ENCODE measurements around the gene FBN2.

Gene FBN2

DNA sequence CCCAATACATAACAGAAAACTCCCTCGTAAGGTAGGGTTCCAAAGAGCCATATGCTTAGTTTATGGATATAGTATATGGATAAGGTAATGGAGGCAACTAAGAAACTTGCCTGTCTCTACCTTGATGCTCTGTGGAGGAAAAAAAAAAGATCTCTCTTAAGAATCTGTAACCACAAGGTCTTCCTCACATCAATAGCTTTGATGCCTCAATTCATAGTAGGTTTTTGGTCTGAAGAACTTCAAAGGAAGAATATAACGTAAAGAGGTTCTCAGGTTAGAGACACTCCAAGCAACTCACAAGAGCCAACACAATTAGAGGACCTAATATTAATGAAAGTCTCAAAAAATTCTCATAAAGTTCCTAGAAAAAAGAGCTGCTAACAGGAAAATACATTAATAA lies 140.2 kb downstream of the FBN2 start:
- DNase-seq (ENCODE audit: low spot score): no peak
- no peaks in the 10 kb centered on the region for H3K79me1 ChIP-seq (ENCODE audit: low read depth, low read length)
- no peak overlapping the region for H3K27ac ChIP-seq (replicated peaks; ENCODE audit: low read length)
- H3K9me3 ChIP-seq (replicated peaks in 1 of 2; ENCODE audit: control insufficient read depth in 2 of 2, insufficient read depth in 1 of 2, low read depth in 1 of 2, low read length in 2 of 2): no peaks in the 10 kb centered on the region
- H3K4me1 ChIP-seq (ENCODE audit: control insufficient read depth in 2 of 2, insufficient read depth in 1 of 2, low read depth in 1 of 2, low read length in 2 of 2): peaks cover 0 to 2% of the 10 kb centered on the region in 2 donors
- H3K18ac ChIP-seq (ENCODE audit: low read length): no peak overlapping the region
- no peak overlapping the region for H3K14ac ChIP-seq (ENCODE audit: low read length)
- no peak overlapping the region for H3K4ac ChIP-seq (ENCODE audit: low read length)
- H3K9ac ChIP-seq (ENCODE audit: low read depth, low read length, poor library complexity): no peak overlapping the region
- H4K8ac ChIP-seq (ENCODE audit: low read depth, low read length): no peak overlapping the region
- H3K36me3 ChIP-seq (replicated peaks in 1 of 2; ENCODE audit: control insufficient read depth in 2 of 2, insufficient read depth in 2 of 2, low read length in 2 of 2): peaks cover 6 to 43% of the 10 kb centered on the region in 2 donors
- H2BK5ac ChIP-seq (ENCODE audit: low read length): no peak overlapping the region
- no peak overlapping the region for H3K4me2 ChIP-seq (ENCODE audit: insufficient read depth, low read length, poor library complexity, severe bottlenecking)
- H3K4me3 ChIP-seq (ENCODE audit: low read length in 2 of 2): no peak overlapping the region
- no peak overlapping the region for H2AK5ac ChIP-seq (ENCODE audit: low read depth, low read length)
- no peak overlapping the region for H2BK15ac ChIP-seq (ENCODE audit: low read length)
- H4K91ac ChIP-seq (ENCODE audit: low read depth, low read length, poor library complexity): no peak overlapping the region
- WGBS, 2 donors (ENCODE audit: extremely low coverage in 2 of 2, insufficient read length in 2 of 2, insufficient replicate concordance in 1 of 2): no CpG with 5 or more reads among the region's 2 CpGs
- no peak overlapping the region for H2AFZ ChIP-seq (ENCODE audit: low read length)
- no peak overlapping the region for H2BK12ac ChIP-seq (ENCODE audit: low read length)
- H3K23ac ChIP-seq (ENCODE audit: low read depth, low read length, poor library complexity): no peak overlapping the region
- H2BK120ac ChIP-seq (ENCODE audit: low read depth, low read length): no peak overlapping the region
- H3K27me3 ChIP-seq (ENCODE audit: control insufficient read depth in 3 of 3, insufficient read depth in 3 of 3, low read depth in 1 of 3, low read length in 3 of 3): no peaks in the 10 kb centered on the region

DNA sequence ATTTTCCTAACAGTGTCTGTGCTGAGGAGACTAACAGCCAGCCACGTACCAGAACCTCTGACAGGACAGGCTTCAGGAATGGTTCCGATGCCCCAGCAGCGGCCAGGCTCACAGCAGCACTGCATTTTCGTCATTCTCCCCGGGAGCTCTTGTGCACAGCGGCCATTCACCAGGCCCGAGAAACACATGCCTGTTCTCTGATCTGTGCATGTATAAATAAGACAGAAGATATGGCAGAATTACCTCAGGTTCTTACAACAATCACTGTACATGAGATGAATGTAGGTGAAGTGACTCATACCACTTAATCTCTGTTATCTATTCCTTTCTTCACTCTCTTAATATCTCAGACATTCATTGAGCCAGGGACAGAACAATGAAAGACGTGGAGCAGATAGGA lies 143.0 kb downstream of the FBN2 start:
- no peak overlapping the region for H3K4me2 ChIP-seq (ENCODE audit: insufficient read depth, low read length, poor library complexity, severe bottlenecking)
- no peak overlapping the region for H2AFZ ChIP-seq (ENCODE audit: low read length)
- H4K91ac ChIP-seq (ENCODE audit: low read depth, low read length, poor library complexity): no peak overlapping the region
- no peaks in the 10 kb centered on the region for H3K79me1 ChIP-seq (ENCODE audit: low read depth, low read length)
- H3K9ac ChIP-seq (ENCODE audit: low read depth, low read length, poor library complexity): no peak overlapping the region
- no peaks in the 10 kb centered on the region for H3K4me1 ChIP-seq (ENCODE audit: control insufficient read depth in 2 of 2, insufficient read depth in 1 of 2, low read depth in 1 of 2, low read length in 2 of 2)
- H2BK15ac ChIP-seq (ENCODE audit: low read length): no peak overlapping the region
- DNase-seq (ENCODE audit: low spot score): no peak
- H3K9me3 ChIP-seq (replicated peaks in 1 of 2; ENCODE audit: control insufficient read depth in 2 of 2, insufficient read depth in 1 of 2, low read depth in 1 of 2, low read length in 2 of 2): no peaks in the 10 kb centered on the region
- WGBS, 2 donors (ENCODE audit: extremely low coverage in 2 of 2, insufficient read length in 2 of 2, insufficient replicate concordance in 1 of 2): no CpG with 5 or more reads among the region's 8 CpGs
- H2BK120ac ChIP-seq (ENCODE audit: low read depth, low read length): no peak overlapping the region
- H2BK5ac ChIP-seq (ENCODE audit: low read length): no peak overlapping the region
- H3K27me3 ChIP-seq (ENCODE audit: control insufficient read depth in 3 of 3, insufficient read depth in 3 of 3, low read depth in 1 of 3, low read length in 3 of 3): no peaks in the 10 kb centered on the region
- H3K23ac ChIP-seq (ENCODE audit: low read depth, low read length, poor library complexity): no peak overlapping the region
- no peak overlapping the region for H3K18ac ChIP-seq (ENCODE audit: low read length)
- H3K4ac ChIP-seq (ENCODE audit: low read length): no peak overlapping the region
- H3K4me3 ChIP-seq (ENCODE audit: low read length in 2 of 2): no peak overlapping the region
- no peak overlapping the region for H2AK5ac ChIP-seq (ENCODE audit: low read depth, low read length)
- no peak overlapping the region for H4K8ac ChIP-seq (ENCODE audit: low read depth, low read length)
- H3K27ac ChIP-seq (replicated peaks; ENCODE audit: low read length): no peak overlapping the region
- peaks cover 6 to 60% of the 10 kb centered on the region in 2 donors for H3K36me3 ChIP-seq (replicated peaks in 1 of 2; ENCODE audit: control insufficient read depth in 2 of 2, insufficient read depth in 2 of 2, low read length in 2 of 2)
- no peak overlapping the region for H2BK12ac ChIP-seq (ENCODE audit: low read length)
- H3K14ac ChIP-seq (ENCODE audit: low read length): no peak overlapping the region

GRCh38 chr5:128384068-128384467 lies 154.0 kb downstream of the FBN2 start:
- Histone ChIP-seq H4K8ac (ENCODE audit: low read depth, low read length) (no peak overlapping the region), H3K4me3 (ENCODE audit: low read length in 2 of 2) (no peak overlapping the region), H2BK5ac (ENCODE audit: low read length) (no peak overlapping the region), H3K27me3 (ENCODE audit: control insufficient read depth in 3 of 3, insufficient read depth in 3 of 3, low read depth in 1 of 3, low read length in 3 of 3) (no peaks in the 10 kb centered on the region), H2AK5ac (ENCODE audit: low read depth, low read length) (no peak overlapping the region), H3K36me3 (replicated peaks in 1 of 2; ENCODE audit: control insufficient read depth in 2 of 2, insufficient read depth in 2 of 2, low read length in 2 of 2) (peaks cover under 1 to 21% of the 10 kb centered on the region in 2 donors), H3K27ac (replicated peaks; ENCODE audit: low read length) (no peak overlapping the region), H4K91ac (ENCODE audit: low read depth, low read length, poor library complexity) (no peak overlapping the region), H3K23ac (ENCODE audit: low read depth, low read length, poor library complexity) (no peak overlapping the region), H3K14ac (ENCODE audit: low read length) (no peak overlapping the region), H3K4ac (ENCODE audit: low read length) (no peak overlapping the region), H2BK120ac (ENCODE audit: low read depth, low read length) (no peak overlapping the region), H3K79me1 (ENCODE audit: low read depth, low read length) (no peaks in the 10 kb centered on the region), H3K4me2 (ENCODE audit: insufficient read depth, low read length, poor library complexity, severe bottlenecking) (no peak overlapping the region), H3K9ac (ENCODE audit: low read depth, low read length, poor library complexity) (no peak overlapping the region), H3K4me1 (ENCODE audit: control insufficient read depth in 2 of 2, insufficient read depth in 1 of 2, low read depth in 1 of 2, low read length in 2 of 2) (peaks cover 0 to 12% of the 10 kb centered on the region in 2 donors), H2BK12ac (ENCODE audit: low read length) (no peak overlapping the region), H3K9me3 (replicated peaks in 1 of 2; ENCODE audit: control insufficient read depth in 2 of 2, insufficient read depth in 1 of 2, low read depth in 1 of 2, low read length in 2 of 2) (peaks cover under 1 to 5% of the 10 kb centered on the region in 2 donors), H3K18ac (ENCODE audit: low read length) (no peak overlapping the region), H2BK15ac (ENCODE audit: low read length) (no peak overlapping the region), H2AFZ (ENCODE audit: low read length) (no peak overlapping the region)
- DNase-seq (ENCODE audit: low spot score): no peak
- no CpG with 5 or more reads among the region's 2 CpGs for WGBS, 2 donors (ENCODE audit: extremely low coverage in 2 of 2, insufficient read length in 2 of 2, insufficient replicate concordance in 1 of 2)

DNA sequence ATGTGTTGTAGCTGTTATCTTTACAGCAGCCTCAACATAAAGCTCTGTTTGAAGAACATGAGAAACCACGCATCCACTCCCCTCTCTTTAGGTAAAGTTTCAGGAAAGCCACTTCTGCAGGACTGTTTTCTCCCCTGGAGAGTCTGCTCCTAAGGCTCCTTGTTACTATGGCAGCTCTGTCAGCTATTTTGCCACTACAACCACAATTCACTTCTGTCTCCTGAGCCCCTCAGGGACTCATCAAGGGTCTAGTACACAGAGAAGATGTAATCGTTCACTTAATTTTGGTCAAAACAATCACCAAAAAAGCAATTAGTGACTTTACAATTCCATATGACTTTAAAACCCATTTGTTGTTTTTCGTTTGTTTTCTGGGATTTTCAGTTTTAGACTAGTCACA lies 157.7 kb downstream of the FBN2 start:
- DNase-seq (ENCODE audit: low spot score): no peak
- H3K9ac ChIP-seq (ENCODE audit: low read depth, low read length, poor library complexity): no peak overlapping the region
- no peak overlapping the region for H2AK5ac ChIP-seq (ENCODE audit: low read depth, low read length)
- no peak overlapping the region for H3K14ac ChIP-seq (ENCODE audit: low read length)
- H3K79me1 ChIP-seq (ENCODE audit: low read depth, low read length): no peaks in the 10 kb centered on the region
- no peak overlapping the region for H3K4me2 ChIP-seq (ENCODE audit: insufficient read depth, low read length, poor library complexity, severe bottlenecking)
- H4K8ac ChIP-seq (ENCODE audit: low read depth, low read length): no peak overlapping the region
- no peak overlapping the region for H3K4ac ChIP-seq (ENCODE audit: low read length)
- no peak overlapping the region for H3K23ac ChIP-seq (ENCODE audit: low read depth, low read length, poor library complexity)
- no peak overlapping the region for H3K4me3 ChIP-seq (ENCODE audit: low read length in 2 of 2)
- H2BK5ac ChIP-seq (ENCODE audit: low read length): no peak overlapping the region
- H3K27ac ChIP-seq (replicated peaks; ENCODE audit: low read length): no peak overlapping the region
- H3K27me3 ChIP-seq (ENCODE audit: control insufficient read depth in 3 of 3, insufficient read depth in 3 of 3, low read depth in 1 of 3, low read length in 3 of 3): no peaks in the 10 kb centered on the region
- H2AFZ ChIP-seq (ENCODE audit: low read length): no peak overlapping the region
- no peak overlapping the region for H4K91ac ChIP-seq (ENCODE audit: low read depth, low read length, poor library complexity)
- no peak overlapping the region for H2BK15ac ChIP-seq (ENCODE audit: low read length)
- H3K36me3 ChIP-seq (replicated peaks in 1 of 2; ENCODE audit: control insufficient read depth in 2 of 2, insufficient read depth in 2 of 2, low read length in 2 of 2): peaks cover 3 to 36% of the 10 kb centered on the region in 2 donors
- no CpG with 5 or more reads among the region's 3 CpGs for WGBS, 2 donors (ENCODE audit: extremely low coverage in 2 of 2, insufficient read length in 2 of 2, insufficient replicate concordance in 1 of 2)
- no peak overlapping the region for H2BK12ac ChIP-seq (ENCODE audit: low read length)
- H3K18ac ChIP-seq (ENCODE audit: low read length): no peak overlapping the region
- peaks cover 0 to 12% of the 10 kb centered on the region in 2 donors for H3K4me1 ChIP-seq (ENCODE audit: control insufficient read depth in 2 of 2, insufficient read depth in 1 of 2, low read depth in 1 of 2, low read length in 2 of 2)
- no peak overlapping the region for H2BK120ac ChIP-seq (ENCODE audit: low read depth, low read length)
- H3K9me3 ChIP-seq (replicated peaks in 1 of 2; ENCODE audit: control insufficient read depth in 2 of 2, insufficient read depth in 1 of 2, low read depth in 1 of 2, low read length in 2 of 2): no peaks in the 10 kb centered on the region

Data from neuronal stem cell (in vitro differentiated cells).